GM18498 (cell line): Measurements from ENCODE around the gene LRPAP1.
"Not testable (repeated sequence)": the region's sequence is repeated elsewhere in the genome, so short reads cannot be mapped to it uniquely, and the experiment has no call there.

ENCODE experiments used
- ATAC-seq: cut with Tn5 transposase; IDR thresholded peaks from one replicate; pipeline ENCODE4 v1.9.1; 2021; ENCODE audit warnings: mild to moderate bottlenecking, moderate library complexity; ENCODE audit not compliant: unreplicated experiment

Gene LRPAP1

DNA sequence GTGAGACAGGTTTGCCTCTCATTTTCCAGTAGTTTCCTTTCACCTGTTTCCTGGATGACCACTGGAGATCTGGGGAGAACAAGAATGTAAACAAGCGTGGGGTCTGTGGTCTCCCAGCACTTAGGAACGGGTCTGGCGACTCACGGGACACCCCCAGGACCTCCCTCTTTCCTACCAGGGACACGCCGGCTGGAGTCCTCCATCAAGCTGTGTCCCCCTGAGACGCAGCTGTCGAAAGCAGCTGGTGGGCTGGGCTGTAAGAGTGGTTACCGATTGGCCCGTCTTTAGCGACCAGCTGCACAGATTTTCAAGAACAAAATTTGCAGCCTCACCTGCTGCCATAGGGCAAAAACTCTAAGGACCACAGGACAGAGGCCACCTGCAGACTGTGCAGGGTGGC, 11.9 kb downstream of the LRPAP1 start:
- ATAC-seq, result no peak

DNA sequence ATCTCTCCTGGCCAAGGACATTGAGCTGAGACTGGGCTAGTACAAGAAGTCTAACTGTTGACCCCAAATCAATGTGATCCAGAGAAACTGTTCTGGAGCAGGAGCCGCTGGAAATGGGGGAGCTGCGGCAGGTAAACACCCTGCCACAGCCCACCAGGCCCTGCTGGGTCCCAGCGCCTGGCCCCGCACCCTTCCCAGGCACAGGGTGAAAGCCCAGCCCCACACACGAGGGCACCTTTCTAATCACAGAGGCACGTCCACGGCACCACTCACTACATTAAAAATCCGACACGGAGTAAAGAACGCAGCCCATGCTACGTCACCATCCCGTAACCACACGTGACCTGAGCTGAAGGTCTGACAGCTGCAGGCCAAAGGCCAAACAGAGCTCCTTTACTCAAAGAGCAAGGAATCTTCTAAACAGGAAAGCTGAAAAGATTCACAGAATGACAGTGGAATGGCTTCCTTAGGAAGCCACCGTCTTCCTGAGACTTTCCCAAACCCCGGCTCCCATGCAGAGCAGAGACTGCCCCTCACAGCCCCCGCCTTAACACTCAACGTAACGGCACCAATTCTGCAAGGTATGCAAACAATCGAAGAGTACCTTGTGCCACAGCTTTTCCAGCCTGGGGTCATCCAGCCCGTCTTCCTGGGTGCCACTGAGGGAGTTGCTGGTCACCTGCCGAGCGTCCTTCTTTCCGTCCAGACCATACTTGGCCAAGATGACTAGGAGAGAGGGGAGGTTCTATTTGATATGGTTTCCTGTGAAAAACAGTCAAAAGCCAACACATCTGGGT, 12.6 kb downstream of the LRPAP1 start:
- no peak for ATAC-seq

DNA sequence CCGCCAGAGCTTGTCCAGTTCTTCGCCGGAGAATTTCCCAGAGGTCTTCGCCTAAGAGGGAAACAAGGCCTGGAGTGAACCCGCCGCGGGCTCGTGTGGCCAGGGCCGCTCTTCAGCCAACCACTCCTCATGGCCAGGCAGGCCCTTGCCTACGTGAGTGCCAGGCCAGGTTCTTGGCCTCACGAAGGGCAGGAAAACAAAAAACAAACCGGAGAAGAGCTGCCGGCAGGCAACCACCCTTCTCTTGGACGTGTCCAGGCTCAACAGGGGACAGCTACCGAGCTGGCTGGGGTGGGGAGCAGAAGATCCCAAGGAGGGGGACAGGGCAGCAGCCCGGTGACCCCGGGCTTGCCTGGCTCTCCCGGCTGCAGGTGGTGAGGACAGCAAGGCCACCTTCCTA, 13.3 kb downstream of the LRPAP1 start:
- no peak for ATAC-seq

DNA sequence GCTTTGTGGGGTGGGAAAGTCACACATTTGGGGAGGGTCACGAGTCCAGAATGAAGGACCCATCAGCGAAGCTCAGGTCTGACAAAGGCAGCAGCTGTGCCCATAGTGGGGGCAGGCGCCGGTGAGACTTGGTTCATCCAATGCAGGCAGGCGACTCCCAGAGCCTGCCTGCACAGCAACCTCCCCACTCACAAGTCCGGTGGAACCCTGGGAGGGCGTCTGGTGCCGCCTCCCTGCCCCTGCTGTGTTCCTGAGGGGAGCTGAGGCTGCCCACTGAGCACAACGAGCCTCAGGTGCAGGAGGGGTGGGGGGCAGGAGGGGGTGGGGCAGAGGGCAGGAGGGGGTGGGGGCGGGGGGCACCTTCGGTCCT, 13.7 kb downstream of the LRPAP1 start:
- no peak for ATAC-seq

DNA sequence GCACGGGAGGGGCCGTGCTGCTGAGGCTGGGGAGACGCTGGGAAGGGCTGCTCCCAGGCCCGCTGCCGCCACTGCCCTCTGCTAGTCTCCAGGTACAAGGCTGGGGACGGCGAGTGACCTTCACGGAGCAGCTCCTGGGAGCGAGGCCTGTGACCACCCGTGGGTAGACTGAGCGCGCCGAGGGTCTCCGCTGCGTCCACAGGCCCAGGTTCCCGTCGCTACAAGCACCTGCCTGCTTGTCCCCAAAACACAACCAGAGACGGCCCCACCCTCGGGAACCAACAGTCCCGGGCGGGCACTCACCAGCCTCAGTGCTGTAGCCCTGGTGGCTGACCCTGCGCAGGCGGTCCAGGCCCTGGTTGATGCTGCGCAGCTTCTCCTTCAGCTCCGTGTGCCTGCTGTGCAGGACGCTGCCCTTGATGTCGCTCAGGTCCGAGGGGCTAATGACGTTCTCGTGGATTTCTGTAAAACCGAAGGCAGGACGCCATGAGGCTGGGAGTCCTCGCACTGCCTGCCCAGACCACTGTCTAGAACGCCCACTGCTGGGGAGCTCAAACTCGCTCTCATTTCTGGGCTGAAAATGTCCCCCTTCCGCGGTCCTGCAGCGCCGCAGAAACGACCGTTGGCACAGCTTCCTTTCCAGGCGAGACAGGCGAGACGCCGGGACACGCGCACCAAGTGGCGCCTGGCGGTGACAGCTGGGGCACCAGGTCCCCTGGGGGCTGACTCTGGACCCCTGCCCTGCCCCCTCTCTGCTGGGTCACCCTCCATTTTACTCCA, 14.3 kb downstream of the LRPAP1 start:
- ATAC-seq, result no peak

DNA sequence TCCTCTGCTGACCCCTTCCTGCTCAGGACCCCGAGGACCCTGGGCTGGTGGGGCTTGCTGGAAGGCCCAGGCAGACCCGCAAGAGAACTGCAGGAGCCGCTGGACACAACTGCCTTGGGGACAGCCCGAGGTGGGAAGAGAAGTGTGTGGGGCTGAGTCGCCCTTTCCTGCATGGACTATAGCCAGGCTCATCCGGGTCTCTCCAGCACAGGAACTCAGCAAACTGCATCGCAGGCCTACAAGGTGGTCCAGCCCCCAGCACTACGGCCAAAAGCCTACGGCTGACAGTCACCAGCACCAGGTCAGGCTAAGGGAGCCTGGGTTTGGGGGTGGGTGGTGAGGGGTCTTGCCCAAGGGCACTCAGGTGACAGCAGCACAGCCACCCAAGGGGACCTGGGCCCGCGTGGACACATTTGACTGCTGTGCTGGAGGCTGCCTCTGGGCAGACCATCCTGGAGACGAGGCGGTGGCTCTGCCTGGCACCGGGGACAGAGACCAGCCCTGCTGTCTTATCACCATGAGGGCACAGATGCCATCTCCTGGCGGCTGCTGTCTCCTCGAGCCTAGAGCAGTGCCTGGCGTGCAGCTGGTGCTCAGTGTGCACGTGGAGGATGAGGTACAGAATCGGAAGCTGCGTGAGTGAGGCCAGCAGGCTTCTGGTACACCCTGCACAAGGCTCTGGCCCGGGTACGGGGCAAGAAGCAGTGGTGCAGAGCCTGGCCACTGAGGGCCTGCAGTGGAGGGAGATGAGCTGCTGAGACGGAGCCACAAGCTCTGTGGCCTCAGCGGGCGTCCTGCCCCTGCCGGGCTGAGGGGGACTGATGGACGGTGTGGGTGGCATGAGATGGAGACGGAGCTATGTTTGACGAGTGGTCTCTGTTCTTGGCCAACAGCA, 15.1 kb downstream of the LRPAP1 start:
- ATAC-seq, result no peak

DNA sequence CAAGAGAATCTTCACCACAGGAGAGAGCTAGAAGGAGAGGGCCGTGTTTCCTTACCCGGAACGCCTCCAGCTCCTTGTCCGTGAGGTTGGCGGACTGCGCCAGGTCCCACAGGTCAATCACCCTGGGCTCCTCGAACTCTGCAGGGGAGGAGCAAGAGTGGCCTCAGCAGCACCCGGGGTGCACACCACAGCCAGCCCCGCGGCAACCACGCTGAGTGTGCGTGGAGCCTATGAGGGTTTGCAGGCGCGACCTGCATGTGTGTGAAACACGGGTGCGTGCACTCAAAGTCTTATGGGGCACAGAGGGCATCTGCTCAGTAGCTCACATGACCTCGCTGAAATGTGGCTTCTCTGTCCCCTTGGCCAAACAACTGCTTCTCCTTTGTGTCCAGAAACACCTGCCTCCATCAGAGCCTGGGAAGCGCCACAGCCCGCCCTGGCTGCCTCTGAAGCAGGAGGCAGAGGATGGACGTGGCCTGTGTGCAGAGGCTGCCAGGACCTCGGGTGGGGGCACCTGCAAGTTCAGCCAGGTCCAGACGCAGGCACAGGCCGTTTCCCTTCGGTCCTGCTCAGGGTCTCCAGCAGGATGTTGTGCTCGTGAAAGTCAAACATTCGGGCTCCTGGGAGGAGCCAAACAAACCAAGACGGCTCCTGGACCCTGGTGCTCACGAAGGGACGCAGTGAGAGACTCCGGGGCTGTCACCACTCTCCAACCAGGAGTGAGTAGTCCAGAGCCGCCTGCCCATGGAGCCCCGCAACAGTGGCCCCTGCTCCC, 16.0 kb downstream of the LRPAP1 start:
- ATAC-seq, result no peak

DNA sequence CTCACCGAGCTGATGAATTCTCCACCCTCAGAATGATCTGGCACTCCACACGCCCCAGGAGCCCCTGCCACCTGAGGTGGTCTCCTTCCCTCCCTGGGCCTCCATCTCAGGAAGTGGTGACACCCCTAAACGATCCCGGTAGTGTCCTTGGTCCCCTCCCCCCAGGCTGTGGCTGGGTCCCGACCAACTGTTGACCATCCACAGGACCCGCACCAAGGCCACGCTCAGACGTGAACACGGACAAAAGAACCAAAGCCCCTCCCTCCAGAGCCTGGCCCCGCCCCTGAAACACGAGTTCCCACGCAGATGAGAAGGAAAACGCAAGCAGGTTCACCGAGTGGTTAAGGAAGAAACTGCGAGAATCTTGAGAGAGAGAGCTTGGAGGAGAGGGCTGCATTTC, 16.6 kb downstream of the LRPAP1 start:
- ATAC-seq, result no peak

DNA sequence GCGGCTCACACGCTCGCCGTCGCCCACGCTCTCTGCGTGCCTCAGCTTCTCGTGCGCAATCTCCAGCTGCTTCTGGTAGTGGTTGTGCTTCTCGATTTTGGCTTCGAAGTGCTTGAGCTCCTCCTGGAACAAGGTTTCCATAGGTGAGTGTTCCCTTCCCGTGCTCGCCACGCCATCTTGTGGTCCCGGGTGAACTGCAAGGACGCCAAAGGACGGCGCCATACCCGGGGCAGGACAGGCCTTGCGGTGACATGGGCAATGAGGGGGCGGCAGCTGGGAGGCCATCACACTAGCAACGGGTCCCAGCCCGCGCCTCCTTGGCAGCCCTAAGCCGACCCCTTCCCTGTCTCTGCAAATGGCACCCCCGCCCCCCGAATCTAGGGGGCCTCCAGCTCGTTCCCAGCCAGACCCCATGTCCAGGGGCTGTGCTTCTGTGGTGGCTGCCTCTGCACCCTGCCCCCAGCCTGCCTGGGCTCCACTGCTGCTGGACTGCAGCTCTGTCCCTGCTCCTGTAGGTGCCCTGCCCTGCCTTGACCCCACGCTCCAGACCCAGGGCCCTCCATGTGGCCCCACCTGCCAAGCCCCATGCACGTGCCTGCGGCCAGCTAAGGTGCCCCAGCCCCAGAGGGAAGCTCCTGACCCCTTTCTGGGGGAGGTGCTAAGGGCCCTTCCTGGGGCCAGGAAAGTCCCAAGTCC, 17.3 kb downstream of the LRPAP1 start:
- ATAC-seq, result no peak

DNA sequence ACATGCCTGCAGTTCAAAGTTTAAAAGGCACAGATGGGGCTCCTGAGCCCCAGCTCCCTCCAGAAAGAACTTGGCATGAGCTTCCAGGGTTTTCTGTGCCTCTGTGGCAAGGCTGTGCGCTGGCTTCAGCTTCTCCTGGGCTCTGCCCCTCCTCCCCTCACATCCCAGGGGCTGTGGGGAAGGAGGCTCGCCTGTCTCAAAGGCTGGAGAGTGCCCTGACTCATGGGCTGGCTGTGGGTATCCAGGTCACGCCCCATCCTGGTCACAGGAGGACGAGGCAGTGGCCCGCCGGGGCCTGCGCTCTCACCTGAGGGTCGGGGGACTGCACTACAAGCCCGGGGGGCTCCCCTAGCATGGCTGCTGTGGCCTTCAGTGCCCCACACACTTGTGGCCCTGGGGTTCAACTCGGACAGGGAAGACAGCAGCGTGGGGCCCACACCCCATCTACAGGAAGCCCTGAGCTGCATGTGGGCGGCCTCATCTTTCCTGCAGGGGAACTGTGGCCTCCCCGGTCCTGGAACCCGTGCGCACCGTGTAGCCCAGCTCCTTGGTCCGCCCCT, 17.9 kb downstream of the LRPAP1 start:
- no peak for ATAC-seq

DNA sequence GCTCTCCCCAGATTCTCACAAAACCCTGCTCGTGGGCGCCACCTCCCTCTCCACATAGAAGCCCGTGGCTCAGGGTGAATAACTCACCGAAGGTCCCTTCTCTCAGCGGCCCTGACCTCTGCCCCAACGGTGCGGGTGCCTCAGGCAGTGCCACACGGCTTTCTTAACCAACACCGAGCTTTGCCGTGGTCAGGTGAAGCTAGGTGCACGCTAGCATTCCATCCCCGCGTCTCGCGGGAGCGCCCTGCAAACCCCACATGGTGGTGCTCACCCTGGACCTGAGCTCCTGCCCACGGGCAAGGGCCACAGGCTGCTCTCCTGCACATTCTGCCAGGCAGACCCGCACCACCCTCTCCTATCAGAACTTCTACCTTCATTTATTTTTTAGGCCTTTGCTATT, 18.4 kb downstream of the LRPAP1 start:
- ATAC-seq, result no peak

DNA sequence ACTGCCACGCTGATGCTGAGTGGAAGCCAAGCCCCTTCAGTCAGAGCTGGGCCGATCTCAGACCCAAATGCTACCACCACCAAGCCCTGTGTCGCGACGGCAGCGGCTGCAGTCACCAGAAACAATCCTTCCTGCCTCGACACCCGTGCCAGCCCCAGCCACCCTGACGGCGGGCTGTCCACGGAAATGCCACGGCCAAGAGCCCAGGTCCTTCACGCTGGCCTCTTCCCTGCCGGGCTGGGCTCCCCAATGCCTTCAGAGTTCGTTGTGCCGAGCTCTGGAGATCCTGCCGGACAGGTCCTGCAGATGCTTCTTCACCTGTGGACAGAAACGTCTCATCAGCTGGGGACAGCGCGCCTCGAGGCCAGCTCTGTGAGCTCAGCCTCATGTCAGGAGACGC, 19.5 kb downstream of the LRPAP1 start:
- no peak for ATAC-seq

DNA sequence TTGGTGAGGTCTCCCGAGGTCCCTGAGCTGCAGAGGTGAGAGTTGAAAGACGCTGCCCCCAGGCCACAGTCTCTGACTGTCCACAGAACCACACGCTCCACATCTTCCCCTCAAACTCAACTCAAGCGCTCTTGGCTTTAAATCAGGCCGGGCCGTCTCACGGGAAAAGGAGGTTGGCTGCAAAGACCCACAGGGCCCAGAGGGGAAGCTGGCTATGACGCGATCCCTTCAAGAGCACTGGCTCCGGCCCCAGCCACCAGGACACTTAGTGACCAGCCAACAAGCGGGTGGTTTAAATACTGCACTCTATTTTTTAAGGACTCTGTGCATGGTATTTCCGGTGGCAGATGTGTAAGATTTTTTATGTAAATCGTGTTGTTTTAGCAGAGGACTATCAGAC, 19.9 kb downstream of the LRPAP1 start:
- no peak for ATAC-seq

DNA sequence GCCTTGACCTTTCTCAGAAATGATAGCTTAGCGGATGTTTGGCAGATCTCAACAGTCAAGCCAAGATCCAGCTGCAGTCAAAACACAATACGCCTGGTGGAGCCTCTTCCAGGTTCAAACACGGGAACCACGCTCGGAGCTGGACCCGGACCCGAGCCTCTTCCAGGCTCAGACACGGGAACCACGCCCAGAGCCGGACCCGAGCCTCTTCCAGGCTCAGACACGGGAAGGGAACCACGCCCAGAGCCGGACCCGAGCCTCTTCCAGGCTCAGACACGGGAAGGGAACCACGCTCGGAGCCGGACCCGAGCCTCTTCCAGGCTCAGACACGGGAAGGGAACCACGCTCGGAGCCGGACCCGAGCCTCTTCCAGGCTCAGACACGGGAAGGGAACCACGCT, 20.6 kb downstream of the LRPAP1 start:
- ATAC-seq, result not testable (repeated sequence)

DNA sequence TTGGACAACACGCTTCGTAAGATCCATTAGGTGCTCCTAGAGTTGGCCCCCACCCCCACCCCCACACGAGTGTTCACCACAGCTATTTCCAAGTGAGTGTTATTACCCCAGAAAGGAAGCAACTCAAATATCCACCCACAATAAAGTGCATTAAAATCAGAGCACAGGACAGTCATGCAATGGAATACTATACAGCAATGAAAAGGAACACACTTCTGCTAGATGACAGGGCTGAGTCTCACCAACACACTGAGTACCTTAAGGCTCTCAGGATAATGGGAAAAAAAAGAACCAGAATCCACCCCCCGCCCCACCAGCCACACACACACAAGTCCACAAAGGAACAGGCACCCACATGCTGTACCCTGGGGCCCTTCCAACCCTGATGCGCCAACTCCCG, 21.0 kb downstream of the LRPAP1 start:
- ATAC-seq, result no peak

DNA sequence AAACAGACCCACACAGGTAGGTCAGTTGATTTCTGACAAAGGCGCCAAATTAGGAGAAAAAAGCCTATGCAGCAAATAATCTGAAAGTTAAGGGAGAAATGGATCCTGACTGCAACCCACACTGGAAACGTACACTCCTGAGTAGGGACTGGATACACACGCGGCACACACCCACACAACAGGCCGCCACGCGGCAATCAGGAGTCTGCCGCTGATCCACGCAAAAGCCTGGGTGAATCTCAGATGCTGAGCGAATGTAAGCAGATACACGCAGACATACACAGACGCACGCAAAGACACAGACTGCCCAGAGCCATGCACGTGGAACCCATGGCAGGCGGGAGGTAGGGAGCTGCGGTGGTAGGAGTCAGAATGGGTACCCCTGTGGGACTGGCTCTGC, 21.7 kb downstream of the LRPAP1 start:
- no peak for ATAC-seq

DNA sequence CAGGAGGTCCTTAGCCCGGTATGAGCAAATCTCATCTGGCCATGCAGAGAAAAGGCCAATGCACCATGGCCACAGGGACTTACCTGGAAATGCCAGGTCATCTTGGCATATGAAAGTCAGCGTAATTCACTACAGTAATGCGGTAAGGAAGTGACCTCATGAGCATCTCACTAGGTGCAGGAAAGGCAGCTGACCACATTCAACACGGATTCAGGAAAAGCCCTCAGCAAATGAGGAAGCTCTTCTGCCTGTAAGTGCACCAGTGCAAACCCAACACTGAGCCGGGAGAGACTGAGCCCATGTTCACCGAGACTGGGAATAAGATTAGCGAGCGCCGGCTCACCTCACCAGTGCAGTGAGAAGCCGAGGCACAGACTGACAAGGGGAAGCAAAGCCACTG, 23.7 kb downstream of the LRPAP1 start:
- no peak for ATAC-seq

DNA sequence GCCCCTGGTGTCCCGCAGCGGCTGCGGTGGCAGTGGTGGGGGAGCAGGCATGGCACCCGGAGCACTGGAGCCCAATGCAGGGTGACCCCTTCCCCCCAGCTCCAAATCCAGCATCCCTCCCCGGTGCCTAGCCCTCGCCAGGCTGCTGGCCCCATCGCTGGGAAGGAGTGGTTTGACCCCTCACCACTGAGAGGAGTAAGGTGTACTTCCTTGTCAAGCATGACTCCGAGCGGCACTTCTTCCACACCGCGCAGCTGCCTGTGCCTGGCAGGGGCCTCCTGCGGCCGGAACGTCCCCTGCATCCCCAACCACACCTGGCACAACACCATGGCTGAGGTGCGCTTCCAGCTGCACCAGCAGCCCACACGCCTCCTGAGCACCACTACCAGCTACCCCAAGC, 27.0 kb downstream of the LRPAP1 start:
- ATAC-seq, result no peak

DNA sequence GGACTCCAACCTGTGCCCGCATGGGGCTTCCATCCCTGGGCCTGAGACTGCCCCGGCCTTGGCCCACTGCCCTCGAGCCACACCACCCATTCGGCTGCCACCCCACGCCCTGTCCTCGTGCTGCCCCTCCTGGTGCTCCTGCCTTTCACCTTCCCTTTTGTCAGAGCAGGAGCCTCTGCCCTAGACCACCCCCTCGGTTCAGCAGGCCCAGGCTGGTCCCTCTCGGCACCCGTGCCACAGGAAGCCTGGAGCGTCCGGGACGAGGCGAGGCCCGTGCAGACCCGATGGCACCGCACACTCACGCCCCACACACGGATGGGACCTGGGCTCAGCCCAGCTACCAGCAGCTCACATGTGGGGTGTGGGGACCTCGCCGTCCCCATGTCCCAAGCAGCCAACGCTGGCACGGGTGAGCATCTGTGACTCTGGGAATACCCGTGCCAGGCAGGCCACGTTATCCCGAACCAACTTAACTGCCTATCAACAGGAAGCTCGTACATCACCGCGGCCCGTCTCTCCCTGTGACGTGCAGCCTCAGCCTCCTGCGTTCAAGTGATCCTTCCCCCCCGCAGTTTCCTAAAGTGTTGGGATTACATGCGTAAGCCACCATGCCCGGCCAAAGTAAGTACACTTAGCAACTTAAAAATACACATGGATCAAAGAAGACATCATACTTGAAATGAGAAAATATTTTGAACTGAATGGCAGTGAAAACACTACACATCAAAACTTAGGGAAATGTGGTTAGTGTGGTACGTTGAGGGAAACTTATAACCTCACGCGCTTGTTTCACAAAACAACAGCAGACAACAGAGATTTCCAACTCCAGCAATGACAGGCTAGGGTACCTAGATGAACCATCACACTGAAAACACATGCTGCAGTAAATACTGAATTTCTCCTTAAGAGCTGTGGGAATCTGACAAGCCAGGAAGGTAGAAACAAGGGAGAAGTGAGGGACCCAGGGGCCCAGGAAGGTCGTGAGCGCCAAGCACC, 29.0 kb downstream of the LRPAP1 start:
- no peak for ATAC-seq
